Measurements from ENCODE around the gene ZNF620.
A peak's percentile ranks its signal among the peaks of the same experiment; 100 is the strongest.
"Not testable (repeated sequence)": the region's sequence is repeated elsewhere in the genome, so short reads cannot be mapped to it uniquely, and the experiment has no call there.

Gene ZNF620
- total RNA-seq: 3.6 to 7.0 (median 4.6) reads per million in 9 experiments

DNA sequence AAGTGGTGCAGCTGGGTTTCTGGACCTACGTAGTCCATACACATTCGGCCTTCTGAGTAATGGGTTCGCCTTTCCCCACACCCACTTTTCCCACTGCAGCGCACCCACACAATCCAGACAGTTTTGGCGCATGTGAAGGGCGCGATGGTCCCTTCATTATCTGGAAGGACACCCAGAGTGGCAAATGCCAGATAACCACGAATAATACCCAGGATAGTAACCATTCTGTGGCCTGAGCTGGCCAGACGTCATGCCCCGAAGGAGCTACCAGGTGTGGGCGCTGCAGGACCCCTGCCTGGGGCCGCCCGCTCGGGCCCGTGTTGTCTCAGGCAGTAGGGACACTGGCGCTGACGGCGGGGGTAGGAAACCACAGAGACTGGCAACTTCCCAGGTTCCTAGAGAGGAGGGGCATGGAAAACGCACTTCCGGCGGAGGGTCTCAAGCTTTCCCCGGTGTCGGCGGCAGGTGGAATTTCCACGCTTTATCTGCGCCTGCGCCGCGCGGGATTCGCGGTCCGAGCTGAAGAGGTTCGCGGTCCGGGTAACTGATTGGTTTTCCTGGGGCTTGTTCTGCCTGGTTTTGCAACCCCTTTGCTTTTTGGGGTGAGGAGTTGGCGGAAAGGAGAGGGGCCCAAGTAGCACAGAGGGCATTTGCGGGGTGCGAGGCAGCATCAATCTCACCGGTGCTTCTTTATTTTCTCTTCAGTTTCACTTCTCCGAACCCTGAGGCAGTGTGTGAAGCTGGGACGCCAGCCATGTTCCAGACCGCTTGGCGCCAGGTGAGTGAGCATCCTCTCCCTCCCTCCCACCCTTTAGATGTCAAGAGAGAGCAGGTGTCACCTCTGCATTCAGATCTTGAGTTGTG, at the start of gene ZNF620:
Gene ZNF620, plus strand, starts transcription at position 441 of the 864 bp plus-strand sequence. Its CDS starts 314 bp downstream, at position 755.
- DNase-seq (peak; percentile 13 to 20 (median 20)), ATAC-seq (replicated peaks) (peak; percentile 79)
- Mint-ChIP-seq H3K4me1 (ENCODE audit: low read depth in 2 of 2) (peaks cover 7 to 10% of the 10 kb centered on the region in 2 donors), H3K9me3 (no peaks in the 10 kb centered on the region), H3K27ac (peak within 1 kb of the TSS; percentile 90), H3K4me3 (peak within 1 kb of the TSS; percentile 86 to 87), H3K36me3 (ENCODE audit: insufficient read depth) (peaks cover 9% of the 10 kb centered on the region), H3K27me3 (no peaks in the 10 kb centered on the region)

DNA sequence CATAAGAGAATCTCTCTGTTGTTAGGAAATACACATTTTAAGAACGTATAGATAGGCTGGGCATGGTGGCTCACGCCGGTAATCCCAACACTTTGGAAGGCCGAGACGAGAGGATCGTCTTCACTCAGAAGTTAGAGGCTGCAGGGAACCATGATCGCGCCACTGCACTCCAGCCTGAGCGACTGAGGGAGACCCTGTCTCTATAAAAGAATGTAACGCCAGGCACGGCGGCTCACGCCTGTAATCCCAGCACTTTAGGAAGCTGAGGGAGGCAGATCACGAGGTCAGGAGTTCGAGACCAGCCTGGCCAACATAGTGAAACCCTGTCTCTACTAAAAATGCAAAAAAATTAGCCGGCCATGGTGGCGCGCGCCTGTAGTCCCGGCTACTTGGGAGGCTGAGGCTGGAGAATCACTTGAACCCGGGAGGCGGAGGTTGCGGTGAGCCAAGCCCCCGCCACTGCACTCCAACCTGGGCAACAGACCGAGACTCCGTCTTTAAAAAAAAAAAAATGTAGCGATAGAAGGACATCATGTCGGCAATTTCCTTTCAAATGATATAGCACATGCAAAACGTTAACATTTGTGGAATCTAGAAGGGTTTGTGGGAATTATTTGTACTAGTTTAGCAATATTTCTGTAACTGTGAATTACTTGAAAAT, 49.4 kb upstream of the ZNF620 start:
- H3K36me3 Mint-ChIP-seq (ENCODE audit: insufficient read depth): peaks cover 58% of the 10 kb centered on the region

DNA sequence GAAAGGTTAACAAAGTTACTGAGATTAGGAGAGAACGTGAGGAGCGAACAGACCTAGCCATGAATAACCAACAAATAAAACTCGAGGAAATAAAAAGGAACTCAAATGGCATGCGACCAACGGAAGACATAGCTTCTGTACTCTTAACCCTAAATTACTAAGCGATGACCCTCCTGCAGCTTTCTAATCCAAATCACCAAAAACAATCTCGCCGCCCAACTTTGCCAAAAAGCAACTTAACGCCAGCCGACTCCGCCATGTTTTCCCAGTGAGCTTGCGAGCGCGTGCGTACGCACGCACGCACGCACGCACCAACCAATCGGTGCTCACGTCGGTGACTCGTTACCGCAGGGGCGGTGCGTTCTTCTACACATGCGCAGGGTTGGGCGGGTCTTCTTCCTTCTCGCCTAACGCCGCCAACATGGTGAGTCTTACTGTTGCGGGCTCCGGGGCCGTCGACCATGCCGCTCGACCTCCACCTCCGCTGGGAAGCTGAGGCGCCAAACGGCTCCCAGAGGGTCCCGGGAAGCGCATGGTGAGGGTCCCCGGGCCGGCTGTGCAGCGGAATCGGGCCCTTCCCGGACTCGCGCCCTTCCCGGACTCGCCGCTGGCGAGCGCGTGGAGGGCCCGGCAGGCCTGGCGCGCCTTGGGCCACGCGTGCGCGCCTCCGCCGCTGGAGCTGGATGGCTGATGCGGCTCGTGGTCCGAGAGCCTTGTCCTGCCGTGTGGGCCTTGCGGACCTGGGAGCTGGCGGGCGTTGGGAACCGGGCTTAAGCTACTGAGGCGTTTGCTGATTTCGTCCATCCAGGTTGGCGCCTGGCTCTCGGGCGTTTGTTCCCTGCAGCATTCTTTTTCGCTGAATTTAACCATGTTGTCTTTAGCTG, 48.7 kb upstream of the ZNF620 start, which contains the start of gene RPL14:
Gene RPL14, plus strand, starts transcription at position 400 of the 884 bp plus-strand sequence. Its CDS starts 133 bp downstream, at position 533.
- peak; percentile 69 for ATAC-seq (replicated peaks)
- Mint-ChIP-seq H3K27ac (peak within 1 kb of the TSS; percentile 94 to 98), H3K36me3 (ENCODE audit: insufficient read depth) (peaks cover 65% of the 10 kb centered on the region), H3K9me3 (peaks cover 0 to 3% of the 10 kb centered on the region in 2 donors), H3K27me3 (no peaks in the 10 kb centered on the region), H3K4me3 (peak within 1 kb of the TSS; percentile 91 to 94), H3K4me1 (ENCODE audit: low read depth in 2 of 2) (peaks cover 24 to 34% of the 10 kb centered on the region in 2 donors)
- peak; percentile 93 to 94 (median 94) for DNase-seq

More for the DNA sequence above, 49.4 kb upstream of the ZNF620 start:
- H3K9me3 Mint-ChIP-seq: peaks cover 0 to 3% of the 10 kb centered on the region in 2 donors
- H3K27me3 Mint-ChIP-seq: no peaks in the 10 kb centered on the region
- peaks cover 25 to 37% of the 10 kb centered on the region in 2 donors for H3K4me1 Mint-ChIP-seq (ENCODE audit: low read depth in 2 of 2)
- ATAC-seq (replicated peaks): no peak
- DNase-seq: no peak
- H3K27ac Mint-ChIP-seq: peak overlapping the region; percentile 94 to 98
- peak overlapping the region; percentile 91 to 94 for H3K4me3 Mint-ChIP-seq

DNA sequence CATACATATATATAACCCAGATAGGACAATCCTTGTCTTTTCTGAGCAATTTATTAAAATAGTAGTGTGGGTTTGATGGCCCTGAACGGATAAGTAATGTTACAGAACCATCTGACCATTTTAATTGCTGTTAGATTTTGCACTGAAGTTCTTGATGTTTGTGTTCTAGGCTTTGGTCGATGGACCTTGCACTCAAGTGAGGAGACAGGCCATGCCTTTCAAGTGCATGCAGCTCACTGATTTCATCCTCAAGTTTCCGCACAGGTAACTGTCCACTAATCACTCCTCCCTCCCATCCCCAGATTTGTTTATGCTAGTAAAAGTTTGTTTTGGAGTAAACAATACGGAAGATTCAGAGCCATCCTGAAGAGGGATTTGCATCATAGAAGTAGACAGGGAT, 47.4 kb upstream of the ZNF620 start:
- Mint-ChIP-seq H3K27me3 (no peaks in the 10 kb centered on the region), H3K36me3 (ENCODE audit: insufficient read depth) (peaks cover 70% of the 10 kb centered on the region), H3K4me3 (peak overlapping the region; percentile 91 to 94), H3K9me3 (peaks cover 0 to 3% of the 10 kb centered on the region in 2 donors), H3K27ac (peak overlapping the region; percentile 94 to 98), H3K4me1 (ENCODE audit: low read depth in 2 of 2) (peaks cover 14 to 25% of the 10 kb centered on the region in 2 donors)
- ATAC-seq (replicated peaks) (no peak), DNase-seq (no peak)

DNA sequence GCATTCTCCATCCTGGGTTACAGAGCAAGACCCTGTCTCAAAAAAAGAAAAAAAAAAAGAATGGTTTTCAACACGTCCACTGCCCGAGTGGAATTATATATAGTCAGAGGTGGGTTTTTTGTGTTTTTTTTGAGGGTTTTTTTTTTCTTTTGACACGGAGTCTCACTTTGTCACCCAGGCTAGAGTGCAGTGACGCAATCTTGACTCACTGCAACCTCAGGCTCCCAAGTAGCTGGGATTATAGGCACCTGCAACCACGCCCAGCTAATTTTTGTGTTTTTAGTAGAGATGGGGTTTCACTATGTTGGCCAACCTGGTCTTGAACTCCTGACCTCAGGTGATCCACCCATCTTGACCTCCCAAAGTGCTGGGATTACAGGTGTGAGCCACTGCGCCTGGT, 45.4 kb upstream of the ZNF620 start:
- Mint-ChIP-seq H3K36me3 (ENCODE audit: insufficient read depth) (peaks cover 81% of the 10 kb centered on the region), H3K4me1 (ENCODE audit: low read depth in 2 of 2) (peaks cover 22 to 34% of the 10 kb centered on the region in 2 donors)
- H3K27me3 Mint-ChIP-seq; H3K4me3 Mint-ChIP-seq; H3K27ac Mint-ChIP-seq; H3K9me3 Mint-ChIP-seq; DNase-seq; ATAC-seq (replicated peaks): not testable (repeated sequence)

DNA sequence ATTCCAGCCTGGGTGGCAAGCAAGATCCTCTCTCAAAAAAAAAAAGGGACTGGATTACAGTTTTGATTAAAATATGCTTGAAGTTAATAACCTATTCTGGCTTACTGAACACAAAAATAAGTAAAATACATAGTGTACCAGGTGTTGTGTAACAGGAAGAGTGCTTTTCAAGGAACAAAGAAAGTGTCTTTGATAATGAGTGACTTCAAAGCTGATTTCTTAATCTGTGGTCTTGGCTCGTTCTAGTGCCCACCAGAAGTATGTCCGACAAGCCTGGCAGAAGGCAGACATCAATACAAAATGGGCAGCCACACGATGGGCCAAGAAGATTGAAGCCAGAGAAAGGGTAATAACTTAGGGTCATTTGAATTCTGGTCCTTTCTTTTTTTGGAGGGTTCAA, 44.7 kb upstream of the ZNF620 start:
- Mint-ChIP-seq H3K27me3 (no peaks in the 10 kb centered on the region), H3K4me3 (no peak overlapping the region), H3K36me3 (ENCODE audit: insufficient read depth) (peaks cover 83% of the 10 kb centered on the region), H3K4me1 (ENCODE audit: low read depth in 2 of 2) (peaks cover 21 to 34% of the 10 kb centered on the region in 2 donors), H3K9me3 (peaks cover 0 to 1% of the 10 kb centered on the region in 2 donors), H3K27ac (peak overlapping the region in 1 of 2 donors; percentile 25)
- DNase-seq (no peak), ATAC-seq (replicated peaks) (no peak)

DNA sequence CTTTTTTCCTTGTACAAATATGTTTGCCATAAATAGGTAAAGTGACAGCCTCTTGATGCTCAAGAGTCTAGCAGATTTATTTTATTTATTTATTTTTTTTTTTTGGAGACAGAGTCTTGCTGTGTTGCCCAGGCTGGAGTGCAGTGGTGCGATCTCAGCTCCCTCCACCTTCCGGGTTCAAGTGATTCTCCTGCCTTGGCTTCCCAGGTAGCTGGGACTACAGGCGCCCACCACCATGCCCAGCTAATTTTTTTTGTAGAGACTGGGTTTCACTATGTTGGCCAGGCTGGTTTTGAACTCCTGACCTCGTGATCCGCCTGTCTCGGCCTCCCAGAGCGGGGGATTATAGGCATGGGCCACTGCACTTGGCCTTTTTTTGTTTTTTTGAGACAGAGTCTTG, 43.0 kb upstream of the ZNF620 start:
- peak overlapping the region in 1 of 2 donors; percentile 55 for H3K27ac Mint-ChIP-seq
- not testable (repeated sequence) for H3K27me3 Mint-ChIP-seq; H3K9me3 Mint-ChIP-seq; ATAC-seq (replicated peaks); DNase-seq; H3K4me3 Mint-ChIP-seq
- H3K4me1 Mint-ChIP-seq (ENCODE audit: low read depth in 2 of 2): peaks cover 16 to 25% of the 10 kb centered on the region in 2 donors
- peaks cover 70% of the 10 kb centered on the region for H3K36me3 Mint-ChIP-seq (ENCODE audit: insufficient read depth)

DNA sequence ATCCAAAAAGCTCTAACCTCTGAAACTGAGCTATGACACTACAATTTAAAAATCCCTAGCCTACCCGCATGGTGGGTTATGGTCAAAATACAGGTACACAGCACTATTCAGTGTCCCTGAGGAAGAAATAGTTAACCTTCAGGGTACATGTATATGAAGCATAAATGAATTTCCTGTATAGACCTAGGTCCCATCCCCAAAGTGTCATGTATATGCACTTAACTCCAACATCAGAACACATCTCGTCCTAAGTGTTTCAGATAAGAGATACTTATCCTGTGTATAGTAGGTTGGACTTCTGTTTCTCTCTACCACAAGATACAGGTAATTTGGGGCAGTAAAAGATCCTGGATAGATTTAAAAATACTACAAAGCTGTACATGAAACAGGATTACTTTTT, 42.3 kb upstream of the ZNF620 start:
- Mint-ChIP-seq H3K27me3 (no peaks in the 10 kb centered on the region), H3K4me1 (ENCODE audit: low read depth in 2 of 2) (peaks cover 11 to 17% of the 10 kb centered on the region in 2 donors), H3K9me3 (no peaks in the 10 kb centered on the region), H3K27ac (peak overlapping the region in 1 of 2 donors; percentile 55), H3K4me3 (no peak overlapping the region), H3K36me3 (ENCODE audit: insufficient read depth) (peaks cover 64% of the 10 kb centered on the region)
- no peak for ATAC-seq (replicated peaks)
- DNase-seq: no peak

DNA sequence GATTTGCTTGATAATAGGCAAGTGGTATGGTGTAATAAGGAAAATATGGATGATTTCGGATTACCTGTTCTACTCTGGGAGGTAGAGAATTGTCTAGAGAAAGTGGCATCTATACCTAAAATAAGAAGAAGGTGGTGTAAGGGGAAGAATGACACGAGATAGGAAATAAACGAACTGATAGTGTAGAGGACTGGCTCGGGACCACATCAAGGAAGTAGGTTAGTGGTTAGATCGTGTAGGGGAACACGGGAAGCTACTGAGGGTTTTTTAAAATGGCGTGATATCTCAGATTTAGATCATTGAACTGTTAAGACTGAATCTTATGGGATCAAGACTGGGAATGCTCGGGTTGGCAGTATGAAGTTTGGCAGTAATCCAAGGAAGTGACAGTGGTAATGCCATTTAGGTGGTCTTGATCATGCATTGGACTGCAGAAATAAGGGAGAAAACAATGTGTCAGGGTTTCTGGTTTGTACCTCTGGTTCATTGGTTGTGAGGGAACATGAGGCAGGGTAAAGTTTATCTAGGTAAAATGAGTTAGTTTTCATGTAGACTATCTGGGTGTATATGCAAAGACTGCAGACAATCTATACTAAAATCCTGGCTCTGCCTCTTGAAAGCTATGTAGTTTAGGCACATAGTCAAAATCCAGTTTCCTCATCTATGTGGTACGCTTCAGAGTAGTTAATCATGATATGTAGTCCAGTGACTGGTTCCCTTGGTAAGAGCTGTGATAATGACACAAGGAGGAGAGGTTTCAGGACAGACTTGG, 41.3 kb upstream of the ZNF620 start:
- H3K4me3 Mint-ChIP-seq: peak overlapping the region; percentile 0 to 51
- ATAC-seq (replicated peaks) (peak; percentile 99), DNase-seq (peak; percentile 14 to 32 (median 18))
- H3K9me3 Mint-ChIP-seq: no peaks in the 10 kb centered on the region
- peaks cover 11 to 16% of the 10 kb centered on the region in 2 donors for H3K4me1 Mint-ChIP-seq (ENCODE audit: low read depth in 2 of 2)
- no peaks in the 10 kb centered on the region for H3K27me3 Mint-ChIP-seq
- peaks cover 54% of the 10 kb centered on the region for H3K36me3 Mint-ChIP-seq (ENCODE audit: insufficient read depth)
- peak overlapping the region; percentile 32 to 55 for H3K27ac Mint-ChIP-seq

DNA sequence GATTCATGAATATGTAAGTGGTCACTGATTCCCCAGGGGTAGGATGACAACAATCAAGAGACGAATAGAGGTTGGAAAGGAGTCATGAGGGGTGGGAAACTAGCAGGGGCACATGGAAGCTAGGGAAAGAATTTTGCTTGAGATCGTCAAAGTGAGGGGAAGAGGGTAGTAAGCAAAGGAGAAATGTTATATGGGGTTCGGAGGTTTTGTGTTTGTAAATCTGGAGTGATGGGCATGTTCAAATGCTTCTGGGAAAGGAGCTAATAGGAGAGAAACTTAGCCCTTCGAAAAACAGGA, 40.8 kb upstream of the ZNF620 start:
- Mint-ChIP-seq H3K27ac (peak overlapping the region; percentile 32 to 55), H3K4me1 (ENCODE audit: low read depth in 2 of 2) (peaks cover 11 to 16% of the 10 kb centered on the region in 2 donors), H3K9me3 (no peaks in the 10 kb centered on the region), H3K4me3 (no peak overlapping the region), H3K27me3 (no peaks in the 10 kb centered on the region), H3K36me3 (ENCODE audit: insufficient read depth) (peaks cover 49% of the 10 kb centered on the region)
- DNase-seq (no peak), ATAC-seq (replicated peaks) (no peak)

DNA sequence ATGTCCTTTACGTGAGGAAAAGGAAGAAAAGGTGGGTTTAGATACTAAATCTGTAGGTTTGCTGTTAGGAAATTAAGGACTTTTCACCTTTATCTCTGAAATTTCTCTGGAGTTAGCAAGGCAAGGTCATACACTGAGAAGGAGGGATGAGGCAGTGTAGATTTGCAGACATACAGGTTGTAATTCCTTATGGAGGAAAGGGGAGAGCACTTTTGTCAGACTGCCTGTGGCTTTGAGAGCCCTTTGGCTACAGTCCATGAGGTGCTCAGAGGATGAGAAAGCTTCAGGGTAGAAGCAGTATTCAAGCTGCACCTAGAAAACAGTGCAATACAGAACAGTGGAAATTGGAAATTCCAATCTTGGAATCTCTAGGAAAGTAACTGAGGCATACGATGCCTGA, 40.4 kb upstream of the ZNF620 start:
- no peak for DNase-seq
- ATAC-seq (replicated peaks): no peak
- H3K27me3 Mint-ChIP-seq: no peaks in the 10 kb centered on the region
- no peak overlapping the region for H3K4me3 Mint-ChIP-seq
- H3K27ac Mint-ChIP-seq: peak overlapping the region; percentile 32 to 55
- peaks cover 11 to 12% of the 10 kb centered on the region in 2 donors for H3K4me1 Mint-ChIP-seq (ENCODE audit: low read depth in 2 of 2)
- H3K36me3 Mint-ChIP-seq (ENCODE audit: insufficient read depth): peaks cover 45% of the 10 kb centered on the region
- H3K9me3 Mint-ChIP-seq: no peaks in the 10 kb centered on the region

DNA sequence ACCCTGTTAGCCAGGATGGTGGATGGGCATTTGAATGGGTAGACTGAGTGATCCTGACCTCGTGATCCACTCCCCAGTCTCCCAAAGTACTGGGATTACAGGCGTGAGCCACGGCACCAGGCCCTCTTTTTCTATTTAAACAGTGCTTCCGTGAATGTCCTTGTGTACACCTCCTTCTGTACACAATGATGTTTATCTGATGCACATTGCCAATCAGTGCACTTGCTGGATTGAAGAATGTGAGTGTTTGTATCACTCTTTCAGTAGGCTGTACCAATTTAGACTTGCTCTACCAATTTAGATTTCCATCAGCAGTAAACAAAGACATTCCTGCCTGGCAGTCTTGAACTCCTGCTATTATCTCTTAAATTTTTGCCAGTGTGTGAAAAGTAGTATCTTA, 37.8 kb upstream of the ZNF620 start:
- DNase-seq (no peak), ATAC-seq (replicated peaks) (no peak)
- Mint-ChIP-seq H3K27ac (no peak overlapping the region), H3K4me1 (ENCODE audit: low read depth in 2 of 2) (peaks cover 11 to 12% of the 10 kb centered on the region in 2 donors), H3K36me3 (ENCODE audit: insufficient read depth) (peaks cover 19% of the 10 kb centered on the region), H3K4me3 (no peak overlapping the region), H3K27me3 (no peaks in the 10 kb centered on the region), H3K9me3 (no peaks in the 10 kb centered on the region)
